PFSK-1 (cell line): ENCODE results near the gene PP2D1.

Experiments used
- FOXP2 ChIP-seq: optimal IDR thresholded peaks from 2 replicates; pipeline ENCODE3; 2011; ENCODE audit warnings: borderline replicate concordance, control low read depth, inconsistent platforms; ENCODE audit not compliant: insufficient read depth; ENCODE audit errors: extremely low read length, extremely low read depth
- POLR2AphosphoS5 ChIP-seq: IDR thresholded peaks from 2 replicates; pipeline ENCODE4 v1.6.1; 2012; ENCODE audit warnings: low read depth, mild to moderate bottlenecking, control low read depth, low read length, moderate library complexity
- REST ChIP-seq, 2 experiments: IDR thresholded peaks; 2 replicates each; pipeline versions ENCODE4 v1.6.1 to v1.8.0; 2011 to 2012; ENCODE audit warnings: low read depth in 2 of 2, low read length in 2 of 2, control low read depth in 1 of 2, inconsistent platforms in 1 of 2, mild to moderate bottlenecking in 1 of 2, moderate library complexity in 1 of 2; ENCODE audit not compliant: insufficient read depth in 1 of 2
- SIN3A ChIP-seq: IDR thresholded peaks from 2 replicates; pipeline ENCODE4 v1.6.1; 2012; ENCODE audit warnings: mild to moderate bottlenecking, low read length, moderate library complexity, borderline replicate concordance; ENCODE audit not compliant: insufficient read depth
- TAF1 ChIP-seq: IDR thresholded peaks from 2 replicates; pipeline ENCODE4 v1.6.1; 2012; ENCODE audit warnings: low read length, control low read depth, borderline replicate concordance; ENCODE audit not compliant: insufficient read depth

PP2D1 gene

GRCh38 chr3:20056725-20057611 is 44.9 kb upstream of the PP2D1 start:
- TF ChIP-seq TAF1 (no peak), REST (IDR thresholded peaks at IDR 0.05; ENCODE audit: insufficient read depth in 1 of 2, low read depth in 2 of 2, low read length in 2 of 2) (no peak), POLR2AphosphoS5 (no peak), FOXP2 (no peak), SIN3A (0 out of 2 replicates have a peak, but pooled peaks have one; percentile 29)

GRCh38 chr3:20055842-20056241 is 43.8 kb upstream of the PP2D1 start:
- TF ChIP-seq TAF1 (no peak), POLR2AphosphoS5 (no peak), REST (IDR thresholded peaks at IDR 0.05; ENCODE audit: insufficient read depth in 1 of 2, low read depth in 2 of 2, low read length in 2 of 2) (no peak), SIN3A (no peak), FOXP2 (no peak)

- TF ChIP-seq REST (IDR thresholded peaks at IDR 0.05; ENCODE audit: insufficient read depth in 1 of 2, low read depth in 2 of 2, low read length in 2 of 2): no peak
- no peak for TF ChIP-seq POLR2AphosphoS5
- TF ChIP-seq TAF1: no peak
- no peak for TF ChIP-seq FOXP2
- TF ChIP-seq SIN3A: no peak
Observed at GRCh38 chr3:20055020-20055775, 43.1 kb upstream of the PP2D1 start.

GRCh38 chr3:20054549-20054987 is 42.5 kb upstream of the PP2D1 start:
- TF ChIP-seq REST (IDR thresholded peaks at IDR 0.05; ENCODE audit: insufficient read depth in 1 of 2, low read depth in 2 of 2, low read length in 2 of 2) (no peak), POLR2AphosphoS5 (no peak), TAF1 (no peak), FOXP2 (no peak), SIN3A (no peak)
